ENCODE results near the gene KRT39. TPM values are rescaled to one million over a fixed set of nuclear protein-coding genes. Genes with fewer than 3 reads are reported as not detected.

The KRT39 gene
- total and polyA plus RNA-seq, 4 donors: not detected

DNA sequence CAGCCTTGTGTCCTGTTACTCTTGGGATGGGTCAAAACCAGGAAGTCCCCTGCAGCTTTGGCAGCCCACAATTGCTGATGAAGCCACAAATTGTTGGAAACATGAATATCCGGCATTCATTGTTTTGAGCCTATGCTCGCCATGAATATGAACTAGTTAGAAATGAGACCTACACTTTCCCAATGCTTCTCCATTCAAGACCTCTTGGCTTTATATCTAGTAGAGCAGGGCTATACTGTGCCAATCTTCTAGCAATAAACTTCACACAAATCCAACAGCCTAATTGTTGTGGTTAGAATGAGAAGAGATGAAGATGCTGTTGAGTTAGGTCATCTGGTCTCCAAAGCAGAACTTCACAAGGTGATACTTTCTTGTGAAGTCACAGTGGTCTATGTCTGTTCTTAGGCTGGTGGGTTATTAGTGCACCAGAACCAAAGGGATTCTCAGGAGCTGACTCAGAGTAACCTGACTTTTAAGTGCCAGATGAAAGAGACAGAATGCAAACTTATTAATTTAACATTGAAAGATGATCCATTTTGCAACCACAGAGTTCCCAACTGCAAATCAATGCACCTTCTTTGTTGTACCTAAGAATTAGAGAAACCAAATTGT, 15.6 kb downstream of the KRT39 start:
- no peaks in the 10 kb centered on the region for H3K36me3 ChIP-seq (ENCODE audit: control insufficient read depth in 4 of 4, insufficient read depth in 3 of 4, low read depth in 1 of 4, low read length in 3 of 4)
- WGBS: 94% methylated on average over 2 of the region's 2 CpGs
- TF ChIP-seq FOXA2 (IDR thresholded peaks at IDR 0.05): no peak
- TF ChIP-seq HNF4G (IDR thresholded peaks at IDR 0.05): no peak
- no peak for TF ChIP-seq YY1 (IDR thresholded peaks at IDR 0.05)
- no peaks in the 10 kb centered on the region for H3K4me1 ChIP-seq (ENCODE audit: control insufficient read depth in 4 of 4, insufficient read depth in 4 of 4, low read length in 3 of 4)
- no peaks in the 10 kb centered on the region for H3K9me3 ChIP-seq (ENCODE audit: control insufficient read depth in 4 of 4, low read length in 3 of 4)
- H3K9ac ChIP-seq (ENCODE audit: low read depth in 1 of 2, low read length in 2 of 2): no peak overlapping the region
- no peak overlapping the region for H3K27ac ChIP-seq (ENCODE audit: low read depth in 1 of 2, low read length in 2 of 2)
- no peak for DNase-seq (ENCODE audit: low spot score)
- H3K27me3 ChIP-seq (ENCODE audit: control insufficient read depth in 4 of 4, insufficient read depth in 4 of 4, low read length in 3 of 4): peaks cover 0 to 10% (median 4%) of the 10 kb centered on the region in 4 donors
- no peak overlapping the region for H3K4me3 ChIP-seq (ENCODE audit: low read depth in 1 of 3, low read length in 3 of 3)

- no peak overlapping the region for H3K9ac ChIP-seq (ENCODE audit: low read depth in 1 of 2, low read length in 2 of 2)
- peaks cover 0 to 13% (median 4%) of the 10 kb centered on the region in 4 donors for H3K27me3 ChIP-seq (ENCODE audit: control insufficient read depth in 4 of 4, insufficient read depth in 4 of 4, low read length in 3 of 4)
- no peak overlapping the region for H3K4me3 ChIP-seq (ENCODE audit: low read depth in 1 of 3, low read length in 3 of 3)
- no peaks in the 10 kb centered on the region for H3K9me3 ChIP-seq (ENCODE audit: control insufficient read depth in 4 of 4, low read length in 3 of 4)
- 84% methylated on average over 7 of the region's 7 CpGs for WGBS
- H3K27ac ChIP-seq (ENCODE audit: low read depth in 1 of 2, low read length in 2 of 2): no peak overlapping the region
- DNase-seq (ENCODE audit: low spot score): no peak
- H3K36me3 ChIP-seq (ENCODE audit: control insufficient read depth in 4 of 4, insufficient read depth in 3 of 4, low read depth in 1 of 4, low read length in 3 of 4): no peaks in the 10 kb centered on the region
- TF ChIP-seq NR2F2 (IDR thresholded peaks at IDR 0.05): no peak
- TF ChIP-seq RXRA (IDR thresholded peaks at IDR 0.05): no peak
- TF ChIP-seq TAF1 (conservative IDR thresholded peaks at IDR 0.05): no peak
- TF ChIP-seq JUND (IDR thresholded peaks at IDR 0.05): no peak
- TF ChIP-seq, protein P1, sequence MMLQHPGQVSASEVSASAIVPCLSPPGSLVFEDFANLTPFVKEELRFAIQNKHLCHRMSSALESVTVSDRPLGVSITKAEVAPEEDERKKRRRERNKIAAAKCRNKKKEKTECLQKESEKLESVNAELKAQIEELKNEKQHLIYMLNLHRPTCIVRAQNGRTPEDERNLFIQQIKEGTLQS (IDR thresholded peaks at IDR 0.05): no peak
- no peak for TF ChIP-seq HNF4A (conservative IDR thresholded peaks at IDR 0.05)
- TF ChIP-seq GABPA (IDR thresholded peaks at IDR 0.05 in 1 of 2, conservative IDR thresholded peaks at IDR 0.05 in 1 of 2): no peak
- no peaks in the 10 kb centered on the region for H3K4me1 ChIP-seq (ENCODE audit: control insufficient read depth in 4 of 4, insufficient read depth in 4 of 4, low read length in 3 of 4)
These were observed 16.6 kb downstream of the KRT39 start for GRCh38 chr17:40950176-40950575.

- H3K9me3 ChIP-seq (ENCODE audit: control insufficient read depth in 4 of 4, low read length in 3 of 4): no peaks in the 10 kb centered on the region
- 20% methylated on average over 10 of the region's 10 CpGs for WGBS
- peaks cover 0 to 13% (median 4%) of the 10 kb centered on the region in 4 donors for H3K27me3 ChIP-seq (ENCODE audit: control insufficient read depth in 4 of 4, insufficient read depth in 4 of 4, low read length in 3 of 4)
- no peaks in the 10 kb centered on the region for H3K4me1 ChIP-seq (ENCODE audit: control insufficient read depth in 4 of 4, insufficient read depth in 4 of 4, low read length in 3 of 4)
- no peak overlapping the region for H3K27ac ChIP-seq (ENCODE audit: low read depth in 1 of 2, low read length in 2 of 2)
- H3K4me3 ChIP-seq (ENCODE audit: low read depth in 1 of 3, low read length in 3 of 3): no peak overlapping the region
- DNase-seq (ENCODE audit: low spot score): no peak
- H3K36me3 ChIP-seq (ENCODE audit: control insufficient read depth in 4 of 4, insufficient read depth in 3 of 4, low read depth in 1 of 4, low read length in 3 of 4): no peaks in the 10 kb centered on the region
- TF ChIP-seq HNF4A (conservative IDR thresholded peaks at IDR 0.05) (no peak), FOXA2 (IDR thresholded peaks at IDR 0.05) (no peak), EGR1 (IDR thresholded peaks at IDR 0.05; ENCODE audit: low read depth in 2 of 2) (no peak)
- H3K9ac ChIP-seq (ENCODE audit: low read depth in 1 of 2, low read length in 2 of 2): no peak overlapping the region
These were observed 17.3 kb downstream of the KRT39 start for GRCh38 chr17:40949418-40949817.

GRCh38 chr17:40947929-40948328, 18.8 kb downstream of the KRT39 start:
- 71% methylated on average over 2 of the region's 2 CpGs for WGBS
- Histone ChIP-seq H3K4me1 (ENCODE audit: control insufficient read depth in 4 of 4, insufficient read depth in 4 of 4, low read length in 3 of 4) (no peaks in the 10 kb centered on the region), H3K9ac (ENCODE audit: low read depth in 1 of 2, low read length in 2 of 2) (no peak overlapping the region), H3K4me3 (ENCODE audit: low read depth in 1 of 3, low read length in 3 of 3) (no peak overlapping the region), H3K27ac (ENCODE audit: low read depth in 1 of 2, low read length in 2 of 2) (no peak overlapping the region), H3K36me3 (ENCODE audit: control insufficient read depth in 4 of 4, insufficient read depth in 3 of 4, low read depth in 1 of 4, low read length in 3 of 4) (no peaks in the 10 kb centered on the region), H3K9me3 (ENCODE audit: control insufficient read depth in 4 of 4, low read length in 3 of 4) (no peaks in the 10 kb centered on the region), H3K27me3 (ENCODE audit: control insufficient read depth in 4 of 4, insufficient read depth in 4 of 4, low read length in 3 of 4) (peaks cover 0 to 18% (median 4%) of the 10 kb centered on the region in 4 donors)
- no peak for DNase-seq (ENCODE audit: low spot score)
- TF ChIP-seq RAD21 (IDR thresholded peaks at IDR 0.05) (no peak), TAF1 (conservative IDR thresholded peaks at IDR 0.05) (no peak), GABPA (IDR thresholded peaks at IDR 0.05 in 1 of 2, conservative IDR thresholded peaks at IDR 0.05 in 1 of 2) (no peak), JUND (IDR thresholded peaks at IDR 0.05) (no peak), REST (IDR thresholded peaks at IDR 0.05) (no peak), HNF4G (IDR thresholded peaks at IDR 0.05) (no peak)
- TF ChIP-seq, protein P2, sequence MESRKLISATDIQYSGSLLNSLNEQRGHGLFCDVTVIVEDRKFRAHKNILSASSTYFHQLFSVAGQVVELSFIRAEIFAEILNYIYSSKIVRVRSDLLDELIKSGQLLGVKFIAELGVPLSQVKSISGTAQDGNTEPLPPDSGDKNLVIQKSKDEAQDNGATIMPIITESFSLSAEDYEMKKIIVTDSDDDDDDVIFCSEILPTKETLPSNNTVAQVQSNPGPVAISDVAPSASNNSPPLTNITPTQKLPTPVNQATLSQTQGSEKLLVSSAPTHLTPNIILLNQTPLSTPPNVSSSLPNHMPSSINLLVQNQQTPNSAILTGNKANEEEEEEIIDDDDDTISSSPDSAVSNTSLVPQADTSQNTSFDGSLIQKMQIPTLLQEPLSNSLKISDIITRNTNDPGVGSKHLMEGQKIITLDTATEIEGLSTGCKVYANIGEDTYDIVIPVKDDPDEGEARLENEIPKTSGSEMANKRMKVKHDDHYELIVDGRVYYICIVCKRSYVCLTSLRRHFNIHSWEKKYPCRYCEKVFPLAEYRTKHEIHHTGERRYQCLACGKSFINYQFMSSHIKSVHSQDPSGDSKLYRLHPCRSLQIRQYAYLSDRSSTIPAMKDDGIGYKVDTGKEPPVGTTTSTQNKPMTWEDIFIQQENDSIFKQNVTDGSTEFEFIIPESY (IDR thresholded peaks at IDR 0.05): no peak
